Measurements from ENCODE around the gene ZNF574.
"Not testable (repeated sequence)": the region's sequence is repeated elsewhere in the genome, so short reads cannot be mapped to it uniquely, and the experiment has no call there.

Gene ZNF574

GRCh38 chr19:42095142-42095813 lies 19.3 kb downstream of the ZNF574 start:
- TF ChIP-seq CTCF (IDR thresholded peaks at IDR 0.05; ENCODE audit: insufficient read depth, low read depth, low read length, missing control alignments) = no peak
- DNase-seq (ENCODE audit: low read depth) = no peak
- H3K4me3 ChIP-seq (ENCODE audit: low read length) = no peak overlapping the region

GRCh38 chr19:42095814-42096230 lies 19.9 kb downstream of the ZNF574 start:
- no peak overlapping the region for H3K4me3 ChIP-seq (ENCODE audit: low read length)
- TF ChIP-seq CTCF (IDR thresholded peaks at IDR 0.05; ENCODE audit: insufficient read depth, low read depth, low read length, missing control alignments) = no peak
- no peak for DNase-seq (ENCODE audit: low read depth)

GRCh38 chr19:42096255-42096837 lies 20.4 kb downstream of the ZNF574 start:
- no peak overlapping the region for H3K4me3 ChIP-seq (ENCODE audit: low read length)
- DNase-seq (ENCODE audit: low read depth) = no peak
- TF ChIP-seq CTCF (IDR thresholded peaks at IDR 0.05; ENCODE audit: insufficient read depth, low read depth, low read length, missing control alignments) = no peak

- no peak overlapping the region for H3K4me3 ChIP-seq (ENCODE audit: low read length)
- TF ChIP-seq CTCF (IDR thresholded peaks at IDR 0.05; ENCODE audit: insufficient read depth, low read depth, low read length, missing control alignments) = no peak
- no peak for DNase-seq (ENCODE audit: low read depth)
Measured at GRCh38 chr19:42097461-42097860, 21.5 kb downstream of the ZNF574 start.

- peak; percentile 21 for DNase-seq (ENCODE audit: low read depth)
- TF ChIP-seq CTCF (IDR thresholded peaks at IDR 0.05; ENCODE audit: insufficient read depth, low read depth, low read length, missing control alignments) = no peak
- no peak overlapping the region for H3K4me3 ChIP-seq (ENCODE audit: low read length)
Measured at GRCh38 chr19:42098781-42099180, 22.8 kb downstream of the ZNF574 start.

- no peak for TF ChIP-seq CTCF (IDR thresholded peaks at IDR 0.05; ENCODE audit: insufficient read depth, low read depth, low read length, missing control alignments)
- no peak overlapping the region for H3K4me3 ChIP-seq (ENCODE audit: low read length)
- DNase-seq (ENCODE audit: low read depth) = no peak
Measured at GRCh38 chr19:42099336-42099925, 23.5 kb downstream of the ZNF574 start.

- DNase-seq (ENCODE audit: low read depth) = peak; percentile 40
- not testable (repeated sequence) for H3K4me3 ChIP-seq (ENCODE audit: low read length)
Measured at GRCh38 chr19:42100241-42100640, 24.3 kb downstream of the ZNF574 start.

Measured in epithelial cell of esophagus (primary cell).